Endothelial cell of umbilical vein (primary cell): ENCODE data around the gene TUBA1C.

Source experiments
- CTCF ChIP-seq, 2 donors: IDR thresholded peaks; 1 replicate in 1 of 2; 2 replicates in 1 of 2; pipeline ENCODE4 v1.5.1; 2011; ENCODE audit warnings: low read length in 2 of 2, mild to moderate bottlenecking in 2 of 2, moderate library complexity in 2 of 2, control low read depth in 1 of 2, inconsistent platforms in 1 of 2, low read depth in 1 of 2; ENCODE audit not compliant: insufficient read depth in 1 of 2; ENCODE audit errors: extremely low read depth in 1 of 2
- FOS ChIP-seq: IDR thresholded peaks from 2 replicates; pipeline ENCODE4 v1.6.1; 2011; ENCODE audit warnings: mild to moderate bottlenecking, low read length, moderate library complexity, borderline replicate concordance; ENCODE audit not compliant: insufficient read depth
- GATA2 ChIP-seq: IDR thresholded peaks from 2 replicates; pipeline ENCODE4 v1.7.0; 2011; ENCODE audit warnings: low read depth, mild to moderate bottlenecking, moderate library complexity, mixed read lengths, low read length; ENCODE audit not compliant: insufficient read length, insufficient read depth
- POLR2A ChIP-seq: IDR thresholded peaks from 2 replicates; pipeline ENCODE4 v1.6.1; 2012; ENCODE audit warnings: low read depth, mild to moderate bottlenecking, control low read depth, low read length

GRCh38 chr12:49261721-49262120 is 3.2 kb upstream of the TUBA1C start:
- no peak for TF ChIP-seq CTCF (IDR thresholded peaks at IDR 0.05; ENCODE audit: extremely low read depth in 1 of 2, insufficient read depth in 1 of 2, low read depth in 1 of 2, low read length in 2 of 2)
- no peak for TF ChIP-seq FOS
- no peak for TF ChIP-seq GATA2
- no peak for TF ChIP-seq POLR2A
